ENCODE measurements around the gene DMD.

Gene DMD

DNA sequence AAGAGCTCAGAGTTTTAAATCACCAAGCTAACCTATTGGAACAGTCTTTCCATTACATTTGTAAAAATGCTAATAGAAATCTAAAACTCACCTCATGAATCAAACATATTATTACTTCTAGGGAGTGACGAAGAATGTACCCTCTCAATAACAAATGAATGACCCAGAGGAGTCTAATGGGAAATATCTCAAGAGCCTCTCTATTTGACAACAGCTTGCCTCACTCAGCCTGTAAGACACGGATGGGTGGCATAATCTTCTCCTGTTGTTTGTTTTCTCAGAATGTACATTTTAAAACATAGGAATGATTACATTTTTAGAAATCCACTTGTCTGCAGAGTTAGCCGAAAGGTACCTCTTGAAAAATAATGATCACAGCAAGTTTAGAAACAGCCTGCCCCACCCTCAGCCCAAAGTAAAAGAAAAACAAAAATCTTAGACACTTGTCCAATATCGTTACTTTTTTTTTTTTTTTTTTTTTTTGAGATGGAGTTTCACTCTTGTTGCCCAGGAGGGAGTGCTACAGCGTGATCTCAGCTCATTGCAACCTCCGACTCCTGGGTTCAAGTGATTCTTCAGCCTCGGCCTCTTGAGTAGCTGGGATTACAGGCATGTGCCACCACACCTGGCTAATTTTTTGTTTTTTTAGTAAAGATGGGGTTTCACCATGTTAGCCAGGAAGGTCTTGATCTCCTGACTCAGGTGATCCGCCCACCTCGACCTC, 1955.9 kb downstream of the DMD start:
- DNase-seq: no peak

DNA sequence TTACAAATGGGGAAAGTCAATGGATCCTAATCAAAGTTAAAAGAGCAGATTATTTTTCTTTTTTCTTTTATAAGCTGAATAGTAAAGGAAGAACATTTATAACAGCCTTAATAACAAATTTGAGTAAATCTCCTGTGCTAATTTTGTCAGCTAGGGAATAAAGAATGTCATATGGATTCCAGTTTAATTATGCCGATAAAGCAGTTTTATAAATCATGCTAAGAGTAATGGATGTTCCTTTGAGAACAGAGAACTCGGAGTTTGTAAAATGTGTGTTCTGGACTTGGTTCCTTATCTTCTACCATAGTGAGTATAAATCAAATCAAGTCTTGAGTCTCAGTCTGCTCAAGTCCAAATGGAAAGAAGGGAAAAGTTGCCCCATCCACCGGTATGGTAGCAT, 1959.2 kb downstream of the DMD start:
- DNase-seq: no peak

DNA sequence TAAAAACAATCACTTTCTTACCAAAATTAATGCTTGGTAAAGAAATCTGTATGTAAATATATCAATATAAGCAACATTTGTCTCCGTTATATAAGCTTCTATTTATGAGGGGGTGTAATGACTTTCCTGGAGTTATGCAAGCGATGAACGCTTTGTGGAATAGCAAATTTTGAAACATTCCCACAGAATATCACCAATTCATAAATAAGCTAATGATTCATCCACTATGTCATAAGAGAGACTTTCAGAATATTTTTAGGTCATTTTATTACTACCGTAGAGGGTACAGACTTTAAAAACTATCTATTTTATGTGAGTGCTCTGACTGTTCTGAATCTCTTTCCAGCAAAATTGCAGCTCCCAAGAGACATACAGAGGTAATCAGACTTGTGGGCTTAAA, 1960.0 kb downstream of the DMD start:
- no peak for DNase-seq

DNA sequence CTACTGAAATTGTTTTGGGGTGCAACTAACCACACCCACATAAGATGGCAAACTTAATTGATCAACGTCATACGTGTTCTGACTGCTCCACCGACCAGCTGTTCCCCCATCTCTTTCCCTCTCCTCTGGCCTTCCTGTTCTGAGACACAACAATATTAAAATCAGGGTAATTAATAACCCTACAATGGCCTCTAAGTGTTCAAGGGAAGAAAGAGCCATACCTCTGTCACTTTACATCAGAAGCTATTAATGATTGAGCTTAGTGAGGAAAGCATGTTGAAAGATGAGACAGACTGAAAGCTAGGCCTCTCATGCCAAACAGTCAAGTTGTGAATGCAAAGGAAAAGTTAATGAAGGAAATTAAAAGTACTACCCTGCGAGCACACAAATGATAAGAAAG, 1965.6 kb downstream of the DMD start:
- DNase-seq: no peak

DNA sequence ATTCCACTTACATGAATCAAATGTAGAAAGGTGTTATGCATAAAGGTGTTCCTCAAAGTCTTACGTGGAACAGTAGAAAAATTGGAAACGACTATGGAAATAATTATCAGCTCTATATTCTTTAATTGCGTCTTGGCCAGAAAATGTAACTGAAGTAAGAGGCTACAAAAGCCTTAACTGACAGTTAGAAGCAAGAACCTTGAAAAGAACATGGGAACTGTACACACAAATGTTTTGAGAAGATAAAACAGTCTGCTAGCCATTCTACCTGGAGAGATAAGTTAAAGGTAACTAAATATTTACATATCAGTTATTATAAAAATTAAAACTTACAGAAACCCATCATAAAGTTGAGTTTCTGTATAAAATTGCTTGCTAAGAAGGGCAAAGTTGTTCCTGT, 1967.5 kb downstream of the DMD start:
- no peak for DNase-seq

DNA sequence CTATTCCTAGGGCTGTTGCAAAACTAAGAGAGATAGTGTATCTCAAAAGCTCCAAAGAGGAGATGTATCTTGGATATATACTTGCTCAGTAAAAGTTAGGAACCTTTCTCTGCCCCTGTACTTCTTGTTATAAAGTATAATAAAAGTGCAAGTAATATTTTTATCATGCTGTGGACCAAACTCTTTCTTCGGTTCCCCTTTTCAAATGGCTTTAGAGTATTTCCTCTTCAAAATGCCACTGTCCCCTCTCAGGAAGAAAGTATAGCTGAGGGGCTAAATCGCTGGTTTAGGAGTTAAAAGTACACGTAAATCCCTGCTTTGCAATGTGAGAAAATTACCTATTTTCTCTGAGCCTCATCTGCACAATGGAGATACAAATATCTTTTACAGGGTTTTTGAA, 1970.4 kb downstream of the DMD start:
- DNase-seq: no peak

DNA sequence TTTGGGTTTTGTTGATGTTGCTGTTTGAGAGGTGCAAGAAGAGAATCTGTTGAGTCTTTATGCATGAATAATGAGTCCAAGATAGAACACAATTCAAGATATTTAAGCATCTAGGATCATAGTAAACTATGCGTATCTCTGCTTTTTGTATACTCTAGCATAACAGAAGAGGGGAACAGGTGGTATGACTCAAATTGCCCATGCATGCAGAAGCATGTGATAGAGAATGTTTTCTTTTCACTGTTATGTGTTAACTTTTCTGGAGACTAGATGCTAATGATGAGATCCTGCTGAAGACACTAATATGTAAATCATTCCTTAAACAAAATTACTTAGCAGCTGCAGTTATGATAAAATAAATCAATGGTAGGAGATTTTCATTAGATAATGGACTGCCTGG, 1974.2 kb downstream of the DMD start:
- DNase-seq: no peak

DNA sequence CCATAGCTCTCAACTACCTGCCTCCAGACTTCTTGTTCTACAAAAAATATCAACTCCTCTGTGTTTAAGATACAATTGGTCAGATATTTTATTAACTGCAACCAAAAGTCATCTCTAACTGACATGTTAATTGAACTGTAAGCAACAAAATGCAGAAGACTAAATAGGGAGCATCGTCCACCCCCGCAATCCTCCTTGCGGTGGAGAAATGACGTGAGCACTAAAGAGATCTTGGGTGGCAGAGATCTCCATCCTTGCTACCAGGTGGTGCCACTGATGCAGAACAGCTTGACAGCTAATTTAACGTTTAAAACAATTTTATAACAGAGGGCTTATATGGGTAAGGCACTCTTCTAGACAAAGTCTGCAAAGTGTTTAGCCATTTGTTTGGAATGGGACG, 1975.1 kb downstream of the DMD start:
- DNase-seq: no peak

DNA sequence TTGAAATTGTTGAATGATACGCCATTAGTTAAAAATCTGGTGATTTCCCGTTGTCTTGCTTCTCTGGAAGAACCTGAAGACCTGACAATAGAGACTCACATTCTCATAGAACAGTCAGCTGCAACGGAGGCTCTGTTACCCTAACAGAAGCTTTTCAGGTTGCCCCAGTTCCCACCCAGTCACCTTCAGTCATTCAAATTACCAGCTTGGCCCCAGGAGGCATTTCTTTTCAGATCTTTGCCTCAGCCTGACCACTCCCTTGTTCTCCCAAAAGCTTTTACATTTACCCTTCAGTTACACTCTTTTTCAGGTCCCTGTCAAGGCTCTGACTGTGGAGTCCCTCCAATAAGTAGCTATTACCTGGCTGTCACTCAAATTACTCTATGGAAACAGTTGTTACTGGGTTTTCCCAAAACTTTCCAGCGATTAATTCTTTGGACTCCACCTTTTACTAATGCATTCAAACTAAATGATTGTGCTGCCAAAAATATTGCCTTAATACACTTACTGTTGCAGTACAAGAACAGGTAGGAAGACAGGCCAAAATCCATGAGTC, 1977.3 kb downstream of the DMD start:
- DNase-seq: no peak

DNA sequence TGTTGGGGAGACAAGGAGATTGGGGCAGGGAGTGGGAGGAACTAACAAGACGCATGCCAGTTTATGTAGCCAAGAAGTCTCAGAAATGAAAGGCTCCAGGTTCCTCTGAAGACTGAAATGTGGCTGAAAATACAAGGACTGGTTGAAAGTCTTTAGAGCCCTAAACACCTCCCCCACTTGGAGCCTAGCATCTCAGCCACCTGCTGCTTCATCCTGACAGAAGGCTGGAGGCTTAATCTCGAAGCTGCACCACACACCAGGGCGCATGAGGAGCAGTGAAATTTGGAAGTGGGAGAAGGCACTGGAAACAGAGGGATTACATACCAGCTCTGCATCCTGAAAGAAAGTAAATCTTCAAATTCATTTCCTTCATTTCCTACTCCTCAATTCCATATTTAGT, 1978.8 kb downstream of the DMD start:
- no peak for DNase-seq

DNA sequence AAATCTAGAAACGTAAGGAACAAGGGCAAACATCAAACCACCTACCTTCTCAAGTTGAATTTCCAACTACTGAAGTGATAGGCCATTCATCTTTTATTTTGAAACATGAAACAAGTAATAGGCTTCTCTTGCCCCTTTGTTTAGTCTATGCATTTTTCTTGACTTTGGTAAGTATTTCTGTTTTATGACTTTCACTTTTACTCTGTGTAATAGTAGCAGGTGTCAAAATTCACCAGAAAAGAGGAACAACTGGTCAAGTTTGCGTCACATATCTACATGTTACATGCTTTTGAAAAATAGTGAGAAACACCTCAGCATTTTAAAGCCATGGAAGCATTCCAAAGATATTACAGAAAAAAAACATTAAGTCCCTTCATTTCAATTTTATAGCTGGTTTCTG, 1982.4 kb downstream of the DMD start:
- DNase-seq: no peak

DNA sequence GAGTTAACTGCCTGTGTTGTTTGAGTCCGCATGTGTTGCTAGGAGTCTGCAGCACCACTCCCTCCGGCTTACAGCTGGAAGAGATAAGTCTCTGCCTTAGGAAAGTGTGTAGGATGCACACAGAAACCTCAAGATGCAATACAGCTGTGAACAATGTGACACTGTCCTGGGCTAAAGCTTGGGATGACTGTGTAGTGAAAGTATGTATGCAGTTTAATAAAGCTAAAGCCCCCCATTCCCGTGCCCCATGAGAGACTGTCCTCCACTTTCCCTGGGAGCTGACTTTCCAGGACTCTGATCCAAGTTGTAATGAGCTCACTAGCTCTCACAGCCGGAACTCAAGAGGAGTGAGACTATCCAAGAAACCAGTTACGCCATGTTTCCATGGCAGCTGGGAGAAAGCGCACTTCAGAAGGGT, 1982.9 kb downstream of the DMD start:
- no peak for DNase-seq

DNA sequence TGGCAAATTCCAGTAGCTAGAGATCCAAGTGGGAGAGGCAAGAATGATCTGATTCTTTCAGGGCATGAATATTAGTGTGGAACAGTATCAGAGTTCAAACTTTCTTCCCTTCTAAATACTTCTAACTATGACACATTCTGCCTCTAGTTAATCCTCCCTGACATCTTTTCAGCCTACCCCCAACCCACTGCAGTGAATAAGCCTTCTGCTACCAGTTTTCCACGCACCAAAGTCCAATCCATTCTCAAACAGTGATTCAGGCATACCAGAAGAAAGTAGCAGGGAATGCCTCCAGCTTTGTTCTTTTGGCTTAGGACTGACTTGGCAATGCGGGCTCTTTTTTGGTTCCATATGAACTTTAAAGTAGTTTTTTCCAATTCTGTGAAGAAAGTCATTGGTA, 1984.1 kb downstream of the DMD start:
- DNase-seq: no peak

DNA sequence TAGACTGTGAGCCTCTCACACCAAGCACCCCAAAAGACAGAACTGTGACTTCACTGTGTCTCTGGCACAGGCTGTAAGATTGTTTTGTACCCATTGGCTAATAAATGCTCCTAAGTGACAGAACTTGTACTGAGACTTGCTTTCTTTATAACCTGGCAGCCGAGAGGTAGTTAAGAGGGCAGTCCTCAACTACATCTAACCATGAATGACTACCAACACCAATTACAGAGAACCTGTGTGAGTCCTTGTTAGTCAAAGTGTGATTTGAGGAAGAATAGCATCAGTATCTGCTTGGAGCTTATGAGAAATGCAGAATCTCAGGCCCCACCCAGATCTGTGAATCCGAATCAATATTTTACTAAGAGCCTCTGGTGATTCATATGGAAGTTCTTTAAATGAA, 1985.5 kb downstream of the DMD start:
- no peak for DNase-seq

DNA sequence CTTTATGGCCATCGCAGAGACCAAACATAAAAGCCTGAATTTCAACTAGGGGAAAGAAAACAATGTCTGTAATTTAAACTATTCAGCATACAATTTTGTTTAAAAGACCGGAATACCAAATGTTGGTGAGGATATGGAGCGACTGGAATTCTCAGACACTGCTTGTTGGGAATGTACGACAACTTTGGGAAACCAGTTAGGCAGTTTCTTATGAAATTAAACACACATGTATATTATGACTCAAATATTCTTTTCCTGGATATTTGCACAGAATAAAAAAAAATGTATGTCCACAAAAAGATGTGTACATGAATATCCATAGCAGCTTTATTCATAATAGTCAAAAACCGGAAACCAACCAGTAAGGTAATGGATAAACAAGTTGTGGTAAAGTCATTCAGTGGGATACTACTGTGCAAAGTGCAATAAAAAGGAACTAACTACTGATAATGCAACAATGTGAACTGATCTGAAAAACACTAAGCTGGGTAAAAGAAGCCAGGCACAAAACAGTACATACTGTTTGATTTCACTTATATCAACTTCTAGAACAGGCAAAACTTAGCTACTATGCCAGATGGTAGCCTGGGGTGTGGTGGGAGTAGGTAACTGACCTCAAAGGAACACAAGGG, 1986.9 kb downstream of the DMD start:
- no peak for DNase-seq

DNA sequence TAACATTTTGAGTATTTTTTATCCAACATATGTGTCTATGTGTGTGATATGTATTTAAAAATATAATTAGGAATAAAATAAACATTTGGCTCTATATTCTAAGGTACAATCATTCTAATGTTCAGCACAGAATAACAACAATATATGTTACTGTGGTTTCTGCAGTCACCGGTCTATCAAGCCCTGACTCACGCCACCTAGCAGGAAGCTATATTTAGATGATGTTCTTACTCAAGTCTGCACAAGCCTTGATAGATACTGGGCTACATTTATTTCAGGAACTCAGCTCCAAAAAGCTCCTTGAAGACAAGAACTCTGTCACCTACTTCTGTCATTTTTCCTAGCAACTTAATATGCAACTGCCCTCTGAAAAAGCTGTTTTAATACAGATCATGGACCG, 1987.5 kb downstream of the DMD start:
- DNase-seq: no peak

DNA sequence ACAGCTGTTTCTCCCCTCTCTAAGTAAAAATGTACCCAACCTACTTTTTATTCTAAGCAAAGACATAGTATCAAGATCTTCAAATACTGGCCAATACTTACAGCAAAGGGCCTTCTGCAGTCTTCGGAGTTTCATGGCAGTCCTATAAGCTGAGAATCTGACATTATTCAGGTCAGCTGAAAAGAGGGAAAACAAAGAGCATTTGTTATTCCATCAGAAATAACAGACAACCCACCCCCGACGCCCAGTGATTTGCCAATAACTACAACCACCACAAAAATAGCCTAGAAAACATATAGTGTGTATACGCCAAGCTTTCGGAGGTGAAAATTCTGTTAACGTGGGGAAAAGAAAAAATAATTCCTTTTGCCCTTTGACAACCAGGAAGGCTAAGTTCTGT, 1988.4 kb downstream of the DMD start:
- no peak for DNase-seq

DNA sequence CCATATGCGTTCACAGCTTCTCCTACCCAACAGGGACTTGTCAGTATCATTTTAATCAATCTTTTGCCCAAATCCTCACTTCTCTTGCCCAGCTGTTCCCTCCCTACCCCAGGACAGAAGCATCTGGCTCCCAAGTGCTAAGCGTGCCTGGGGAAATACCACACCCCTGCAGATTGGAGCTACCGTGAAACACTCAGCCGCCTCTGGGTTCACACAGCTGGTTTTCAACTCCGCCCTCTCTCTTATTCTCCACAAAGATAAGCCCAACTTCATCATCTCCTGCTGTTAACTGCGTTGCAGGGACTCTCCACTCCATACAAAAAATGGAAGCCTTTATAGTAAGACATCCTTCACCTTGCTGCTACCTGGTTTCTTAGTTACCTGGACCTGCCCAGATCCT, 1992.2 kb downstream of the DMD start:
- DNase-seq: no peak

DNA sequence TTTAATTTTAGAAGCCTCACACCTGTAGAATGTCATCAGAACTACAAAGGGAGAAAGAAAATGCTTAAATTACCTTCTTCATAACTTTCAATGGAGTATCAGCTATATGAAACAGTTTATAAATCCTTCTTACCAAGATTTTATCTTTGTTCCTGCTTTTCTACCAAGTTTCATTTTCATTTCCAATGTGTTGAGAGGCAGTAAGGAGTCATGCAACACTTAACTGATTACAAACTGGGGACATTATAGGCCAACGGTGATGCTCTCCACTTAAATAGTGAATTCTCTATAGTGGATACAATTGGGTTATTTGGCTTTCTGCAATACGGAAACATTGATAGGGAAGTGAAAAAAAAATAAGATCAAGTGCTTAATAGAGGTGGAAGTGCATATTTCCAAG, 1994.3 kb downstream of the DMD start:
- DNase-seq: no peak

DNA sequence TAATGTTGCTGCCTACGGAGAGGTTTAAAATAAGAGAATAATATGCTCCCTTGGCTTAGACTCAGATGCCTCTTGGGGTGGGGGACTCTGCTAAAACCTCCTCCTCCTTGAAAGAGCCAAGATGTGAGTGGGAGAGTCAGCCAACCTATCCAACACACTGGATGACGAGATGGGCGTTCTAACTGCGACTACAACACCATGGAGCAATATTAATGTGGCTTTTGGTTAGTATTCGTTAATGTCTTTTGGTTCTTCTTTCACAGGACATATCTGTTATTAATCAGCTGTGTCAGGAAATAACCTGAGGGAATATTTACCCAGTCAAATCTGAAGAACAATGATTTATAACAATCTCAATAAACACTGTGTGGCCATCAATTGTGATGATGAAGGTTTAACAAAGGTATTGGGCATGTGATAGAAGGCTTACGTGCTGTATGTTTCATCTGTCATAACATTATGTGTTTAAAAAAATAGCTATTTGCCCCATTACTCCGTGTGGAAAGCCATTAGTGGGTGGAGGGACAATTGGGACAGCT, 1996.0 kb downstream of the DMD start:
- DNase-seq: no peak

DNA sequence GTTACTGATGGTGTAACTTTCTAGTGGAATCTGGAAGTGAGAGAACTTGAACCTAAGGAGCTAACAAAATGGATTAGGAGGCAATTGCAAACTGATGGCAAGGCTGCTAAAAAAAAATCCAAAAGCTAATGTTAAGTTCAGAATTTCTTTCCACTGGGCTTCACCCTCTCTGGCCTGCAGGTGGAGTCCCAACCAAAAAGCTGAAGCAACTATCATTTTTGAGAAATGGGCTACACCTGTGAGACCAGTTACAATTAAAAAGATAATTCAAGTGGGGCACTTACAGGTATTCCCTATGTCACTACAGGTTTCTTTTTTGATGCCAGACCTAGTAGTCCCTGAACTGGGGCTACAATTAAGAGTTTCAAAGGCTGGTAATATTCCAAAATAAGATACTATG, 1997.4 kb downstream of the DMD start:
- DNase-seq: no peak

DNA sequence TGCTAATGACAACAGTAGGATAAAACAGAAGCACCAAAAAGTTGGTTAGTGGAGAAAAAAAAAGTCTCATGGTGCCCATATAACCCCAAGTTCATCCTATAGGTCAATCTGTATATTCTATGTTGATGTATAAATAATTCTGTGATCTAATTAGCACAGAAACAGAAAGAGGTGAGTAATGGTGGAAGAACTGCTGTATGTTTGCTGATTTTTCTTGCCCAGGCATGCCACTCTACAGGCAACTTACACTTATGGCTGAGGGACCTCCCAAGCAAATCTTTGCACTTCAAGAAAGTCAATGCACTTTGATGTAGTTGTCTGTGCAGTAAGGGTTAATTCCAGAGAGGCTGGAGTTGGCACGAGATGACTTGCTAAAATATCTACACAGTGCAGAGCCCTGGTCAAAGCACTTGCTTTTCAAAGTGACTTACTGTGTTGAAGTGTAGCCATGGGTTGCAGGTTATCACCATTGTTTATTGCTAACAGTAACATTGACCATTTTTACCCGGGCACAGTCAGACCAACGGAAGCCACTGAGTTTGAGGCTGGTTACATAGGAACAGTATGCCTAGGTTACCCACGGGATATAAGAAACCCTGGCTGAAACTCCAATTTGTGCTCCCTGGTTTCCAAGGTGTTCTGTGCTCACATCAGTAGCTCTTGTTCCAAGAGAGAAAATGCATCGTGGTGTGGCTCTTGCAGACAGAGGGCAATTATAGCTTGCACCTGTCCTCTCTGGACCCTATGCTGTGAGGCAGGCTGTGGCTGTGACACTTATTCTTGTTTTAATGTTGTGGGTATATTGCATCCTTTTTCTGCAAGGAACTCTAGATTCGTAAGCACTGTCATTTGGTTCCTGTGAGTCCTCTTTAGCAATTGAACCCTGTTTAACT, 1998.2 kb downstream of the DMD start:
- DNase-seq: no peak

DNA sequence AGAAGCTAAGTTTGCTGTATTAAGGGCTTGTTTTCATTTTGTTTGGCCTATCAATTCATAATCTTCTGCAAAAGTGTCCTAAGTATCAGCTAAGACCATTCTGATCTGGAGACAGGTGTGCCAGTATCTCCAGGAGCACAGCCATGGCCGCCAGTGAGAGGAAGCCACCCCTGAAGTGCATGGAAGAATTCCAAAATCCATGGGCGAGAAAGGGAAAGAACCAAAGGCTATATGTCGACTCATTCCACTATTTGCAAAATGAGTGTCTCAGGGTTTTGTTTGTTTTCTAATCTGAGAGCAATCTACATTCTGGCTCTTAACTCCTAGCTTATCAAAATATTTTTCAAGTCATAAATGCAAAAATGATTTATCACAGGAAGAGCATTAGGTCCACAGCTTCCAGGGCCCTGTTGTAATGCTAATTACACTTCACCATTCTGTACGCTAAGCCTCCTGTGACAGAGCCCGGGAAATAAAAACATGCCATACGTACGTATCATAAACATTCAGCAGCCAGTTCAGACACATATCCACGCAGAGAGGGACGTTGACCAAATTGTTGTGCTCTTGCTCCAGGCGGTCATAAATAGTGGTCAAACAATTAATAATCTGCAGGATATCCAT, 2002.2 kb downstream of the DMD start:
- DNase-seq: no peak
